NCI-H1930 (cell line): ENCODE measurements around the gene PREX1.

Source experiments
- DNase-seq, 2 experiments: peaks; one replicate each; lab custom pipeline; 2025; lab: John Stamatoyannopoulos, UW

PREX1 gene

DNA sequence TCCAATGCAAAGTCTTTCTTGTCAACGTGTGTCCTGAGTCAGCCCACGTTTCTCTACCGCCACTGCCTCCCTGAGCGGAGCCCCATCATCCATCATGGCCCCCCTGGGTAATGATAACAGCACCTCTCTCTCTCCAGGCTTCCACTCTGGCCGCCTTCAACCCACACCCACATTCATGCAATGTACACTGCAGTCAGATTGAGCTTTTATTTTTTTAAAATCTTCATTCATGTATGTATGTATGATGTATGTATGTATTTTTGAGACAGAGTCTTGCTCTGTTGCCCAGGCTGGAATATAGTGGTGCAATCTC, 245.2 kb downstream of the PREX1 start:
- no peak for DNase-seq

DNA sequence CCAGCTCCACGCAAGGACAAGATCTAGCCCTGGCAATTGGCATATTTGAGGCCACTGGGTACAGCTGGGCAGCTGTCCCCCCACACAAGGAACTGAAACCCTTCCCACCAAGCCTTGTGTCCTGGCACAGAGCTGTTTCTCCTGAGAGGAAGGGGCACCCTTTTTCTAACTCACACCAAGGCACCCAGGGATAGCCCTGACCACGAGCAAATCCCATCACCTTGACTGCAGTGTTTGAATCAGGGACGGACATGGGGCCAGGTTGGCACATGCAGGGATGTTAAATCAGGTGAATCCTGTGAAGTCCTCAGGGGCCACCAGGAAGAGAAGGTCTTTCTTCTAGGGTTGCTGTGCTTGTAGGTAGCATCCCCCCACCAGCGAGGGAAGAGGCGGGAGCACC, 246.6 kb downstream of the PREX1 start:
- DNase-seq, result no peak

DNA sequence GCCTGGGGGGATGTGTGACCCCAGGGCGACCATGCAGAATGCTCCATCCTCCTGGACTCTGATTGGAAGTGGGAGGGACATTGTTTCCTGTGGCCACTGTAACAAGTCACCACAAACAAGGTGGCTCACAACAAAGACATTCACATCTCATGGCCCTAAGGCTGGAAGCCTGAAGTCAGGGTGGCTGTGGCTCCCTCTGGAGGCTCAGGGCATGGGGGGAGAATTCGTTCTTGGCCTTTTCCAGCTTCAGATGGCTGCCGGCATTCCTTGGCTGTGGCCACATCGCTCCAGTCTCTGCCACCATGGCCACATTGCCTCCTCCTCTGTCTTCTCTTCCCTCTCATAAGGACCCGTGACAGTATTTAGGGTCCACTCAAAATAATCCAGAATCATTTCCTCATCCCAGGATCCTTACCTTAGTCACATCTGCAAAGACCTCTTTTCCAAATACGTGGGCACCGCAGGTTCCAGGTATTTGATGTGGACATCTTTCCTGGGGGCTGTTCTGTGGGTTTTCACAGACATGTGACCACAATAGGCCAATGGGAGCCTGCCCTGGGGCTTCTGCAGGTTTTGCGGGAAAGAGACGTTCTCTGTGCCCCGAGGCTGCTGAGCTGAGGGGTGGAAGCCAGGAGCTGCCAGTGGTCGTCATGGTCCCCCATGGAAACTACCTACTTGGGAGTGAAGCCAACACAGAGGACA, 249.3 kb downstream of the PREX1 start:
- DNase-seq, result no peak

DNA sequence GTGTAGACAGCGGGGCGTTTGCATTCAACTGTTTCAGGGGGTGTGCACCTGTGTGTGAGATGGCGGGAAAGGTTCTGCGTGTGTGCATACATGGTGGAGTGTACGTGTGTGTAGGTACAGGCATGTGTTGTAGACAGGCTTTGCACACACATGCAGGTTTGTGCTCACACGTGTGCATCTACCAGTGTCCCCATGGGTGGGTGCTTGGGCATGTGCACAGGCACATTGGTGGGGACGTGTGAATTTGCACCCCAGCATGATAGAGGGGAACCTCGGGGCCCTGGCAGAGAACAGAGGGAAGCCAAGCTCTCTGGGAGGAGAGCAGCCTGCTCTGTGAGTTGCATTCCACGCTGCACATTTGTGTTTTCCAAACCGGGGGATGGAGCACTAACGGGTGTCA, 250.2 kb downstream of the PREX1 start:
- DNase-seq, result no peak

DNA sequence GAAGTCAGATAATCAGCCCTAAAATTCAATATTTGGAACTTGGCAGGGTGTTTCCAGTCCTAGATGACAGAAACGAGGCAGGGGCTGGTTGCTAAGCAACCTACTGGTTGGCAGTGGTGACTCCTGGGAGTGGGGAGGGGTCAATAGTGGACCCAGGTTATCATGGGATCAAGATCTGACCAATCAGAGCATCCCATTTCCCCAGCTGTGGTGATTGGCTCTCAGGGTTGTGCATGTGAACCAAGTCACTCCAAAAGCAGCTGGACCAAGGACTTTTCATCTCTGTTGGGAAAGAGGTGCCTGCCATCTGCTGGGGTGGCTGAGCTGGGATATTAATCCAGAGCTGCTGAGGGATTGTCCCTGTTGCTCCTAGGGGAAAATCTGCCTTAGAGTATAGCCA, 253.4 kb downstream of the PREX1 start:
- no peak for DNase-seq
